ENCODE results near the gene SERPINC1.
"Not testable (repeated sequence)": the region's sequence is repeated elsewhere in the genome, so short reads cannot be mapped to it uniquely, and the experiment has no call there.

Gene SERPINC1

DNA sequence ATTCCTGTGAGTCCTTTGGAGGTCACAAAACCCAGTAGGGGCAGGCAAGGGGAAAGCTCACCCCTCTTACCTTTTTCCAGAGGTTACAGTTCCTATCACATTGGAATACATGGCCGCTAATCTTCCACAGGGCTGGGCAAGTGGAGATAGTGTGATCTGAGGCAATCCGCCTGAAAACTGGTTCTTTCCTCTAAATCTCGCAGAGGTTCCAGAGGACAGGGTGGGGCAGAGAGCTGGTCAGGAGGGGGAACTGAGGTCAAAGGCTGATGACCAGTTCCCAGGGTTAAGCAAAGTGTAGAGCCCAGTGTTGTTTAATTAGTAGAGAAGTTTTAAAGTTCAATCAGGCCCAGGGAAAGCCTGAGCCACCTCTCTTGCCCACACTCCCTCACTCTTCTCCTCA is at the start of gene SERPINC1:
TSS of gene SERPINC1 (minus strand) at position 179 of the 400 bp plus-strand sequence. CDS start at position 111, 68 bp downstream.
- DNase-seq (ENCODE audit: low read depth in 3 of 3), result no peak

DNA sequence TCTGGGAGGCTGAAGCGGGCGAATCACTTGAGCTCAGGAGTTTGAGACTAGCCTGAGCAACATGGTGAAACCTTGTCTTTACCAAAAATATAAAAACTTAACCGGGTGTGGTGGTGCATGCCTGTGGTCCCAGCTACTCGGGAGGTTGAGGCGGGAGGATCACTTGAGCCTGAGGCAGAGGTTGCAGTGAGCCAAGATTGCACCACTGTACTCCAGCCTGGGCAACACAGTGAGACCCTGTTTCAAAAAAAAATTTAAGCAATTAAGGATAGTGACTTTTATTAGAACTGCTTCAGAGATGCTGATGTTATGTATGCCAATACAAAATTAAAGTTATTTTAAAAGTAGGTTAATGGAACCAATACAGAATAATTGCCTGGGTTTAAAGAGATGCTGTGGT is 48.8 kb upstream of the SERPINC1 start:
- not testable (repeated sequence) for DNase-seq (ENCODE audit: low read depth in 3 of 3)

DNA sequence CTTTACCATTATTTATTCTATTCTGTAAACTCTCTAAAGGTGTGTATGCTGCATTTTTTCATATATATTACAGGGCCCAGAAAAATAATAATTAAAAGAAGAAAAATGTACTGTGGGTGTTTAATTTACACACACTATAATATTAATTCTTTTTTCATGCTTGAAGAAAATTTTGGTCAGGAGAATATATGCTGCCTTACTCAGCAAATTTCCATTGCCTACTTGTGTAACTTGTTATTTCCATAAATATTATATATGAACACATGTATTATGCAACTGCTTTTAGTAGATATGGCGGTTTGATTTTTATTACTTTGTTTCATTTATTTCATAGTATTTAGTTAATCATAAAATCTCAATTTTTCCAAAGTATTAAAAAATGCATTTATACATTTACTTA is 46.4 kb upstream of the SERPINC1 start:
- no peak for DNase-seq (ENCODE audit: low read depth in 3 of 3)

DNA sequence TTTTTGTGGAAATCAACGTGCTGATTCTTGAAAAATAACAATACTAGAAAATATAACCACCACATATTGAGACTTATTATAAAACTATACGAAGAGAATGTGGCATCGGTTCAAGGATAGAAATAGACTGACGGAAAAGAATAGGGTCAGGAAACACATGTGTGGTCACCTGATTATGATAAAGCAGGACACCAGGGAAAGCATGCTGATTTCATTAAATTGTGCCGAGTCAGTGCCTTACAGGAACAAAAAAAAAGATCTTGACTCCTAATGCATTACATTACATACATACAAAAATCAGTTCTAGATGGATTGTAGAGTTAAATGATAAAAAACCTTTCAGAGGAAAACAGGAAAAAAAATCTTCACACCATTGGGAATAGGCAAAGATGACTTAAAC is 43.5 kb upstream of the SERPINC1 start:
- no peak for DNase-seq (ENCODE audit: low read depth in 3 of 3)

DNA sequence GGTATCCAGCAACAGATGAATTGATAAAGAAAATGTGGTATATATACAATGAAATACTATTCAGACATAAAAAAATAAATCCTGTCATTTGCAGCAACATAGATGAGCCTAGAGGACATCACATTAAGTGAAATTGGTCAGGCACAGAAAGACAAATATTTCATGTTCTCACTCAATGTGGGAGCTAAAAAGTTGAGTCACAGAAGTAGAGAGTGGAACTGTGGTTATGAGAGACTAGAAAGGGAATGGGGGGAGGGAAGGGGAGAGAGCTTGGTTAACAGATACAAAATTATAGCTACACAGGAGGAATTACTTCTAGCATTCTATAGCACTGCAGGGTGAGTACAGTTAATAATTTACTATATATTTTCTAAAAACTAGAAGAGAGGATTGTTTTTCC is 37.1 kb upstream of the SERPINC1 start:
- no peak for DNase-seq (ENCODE audit: low read depth in 3 of 3)

DNA sequence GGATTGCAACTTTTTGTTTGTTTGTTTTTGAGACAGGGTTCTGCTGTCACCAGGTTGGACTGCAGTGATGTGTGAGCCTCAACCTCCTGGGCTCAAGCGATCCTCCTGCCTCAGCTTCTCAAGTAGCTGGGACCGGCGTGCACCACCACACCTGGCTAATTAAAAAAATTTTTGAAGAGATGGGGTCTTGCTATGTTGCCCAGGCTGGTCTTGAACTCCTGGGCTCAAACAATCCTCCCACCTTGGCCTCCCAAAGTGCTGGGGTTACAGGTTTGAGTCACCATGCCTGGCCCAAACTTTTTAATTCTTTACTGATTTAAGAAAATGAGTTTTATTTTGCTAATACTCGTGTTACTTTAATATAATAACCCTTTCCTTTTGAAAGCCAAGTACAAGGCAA is 31.5 kb upstream of the SERPINC1 start:
- no peak for DNase-seq (ENCODE audit: low read depth in 3 of 3)

DNA sequence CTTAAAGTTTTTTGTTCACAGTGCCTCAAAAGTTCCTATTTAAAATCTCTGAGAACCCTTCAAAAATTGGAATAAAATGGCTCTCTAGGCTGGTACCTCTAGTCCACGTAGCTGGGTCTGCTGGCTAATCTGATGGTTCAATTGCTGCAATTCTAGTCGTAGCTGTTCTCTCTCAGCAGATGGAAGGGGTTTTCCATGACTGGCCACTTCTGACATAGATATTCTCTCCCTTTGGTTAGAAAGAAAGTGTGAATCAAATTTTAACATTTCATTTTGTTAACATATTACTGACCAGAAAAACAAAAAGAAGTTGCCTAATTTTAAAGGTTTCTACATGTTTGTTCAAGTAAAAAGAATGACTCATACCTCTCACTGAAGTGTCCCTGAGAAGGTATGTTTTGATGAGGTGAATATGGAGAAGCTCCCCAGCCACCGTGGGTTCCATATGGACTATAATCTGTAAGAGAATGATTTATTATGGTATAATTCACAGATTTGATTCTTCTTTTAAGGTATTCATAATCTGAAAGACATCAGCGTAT is 29.3 kb upstream of the SERPINC1 start:
- DNase-seq (ENCODE audit: low read depth in 3 of 3), result no peak

DNA sequence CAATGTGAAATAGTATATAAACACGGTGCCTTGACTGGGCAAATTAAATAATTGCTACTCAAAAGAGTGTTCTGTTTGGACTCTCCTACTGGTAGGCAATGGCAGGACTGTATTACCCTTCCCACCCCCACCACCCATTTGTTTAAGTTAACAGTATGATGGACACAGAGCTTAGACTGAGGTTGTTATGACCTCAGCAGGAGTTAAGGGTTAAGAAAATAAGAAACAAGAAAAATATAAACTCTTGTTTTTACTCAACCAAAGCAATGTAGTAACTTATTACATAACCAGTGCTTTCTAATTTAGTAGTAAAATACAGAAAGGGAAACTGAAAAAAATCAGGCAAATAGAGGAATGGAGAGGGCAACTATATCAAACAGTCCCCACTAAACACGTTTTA is 19.9 kb upstream of the SERPINC1 start:
- no peak for DNase-seq (ENCODE audit: low read depth in 3 of 3)

DNA sequence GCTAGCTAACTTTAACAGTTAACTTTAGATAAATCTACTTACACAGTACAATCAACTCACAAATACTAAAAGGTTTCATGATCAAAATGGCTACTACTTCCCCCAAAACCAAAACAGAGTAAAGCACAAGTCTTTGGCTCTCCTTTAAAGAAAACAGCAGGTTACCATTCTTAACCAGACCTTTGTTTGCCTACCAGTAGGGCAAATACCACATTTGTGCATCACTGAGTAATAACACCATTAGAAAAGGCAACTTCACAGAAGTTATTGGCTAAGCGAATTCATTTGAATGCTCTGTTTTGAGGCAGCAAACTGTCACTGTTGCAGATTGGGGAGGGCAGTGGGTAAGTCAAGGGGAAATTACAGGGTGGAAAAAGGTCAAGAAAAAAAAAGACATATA is 17.3 kb upstream of the SERPINC1 start:
- no peak for DNase-seq (ENCODE audit: low read depth in 3 of 3)

DNA sequence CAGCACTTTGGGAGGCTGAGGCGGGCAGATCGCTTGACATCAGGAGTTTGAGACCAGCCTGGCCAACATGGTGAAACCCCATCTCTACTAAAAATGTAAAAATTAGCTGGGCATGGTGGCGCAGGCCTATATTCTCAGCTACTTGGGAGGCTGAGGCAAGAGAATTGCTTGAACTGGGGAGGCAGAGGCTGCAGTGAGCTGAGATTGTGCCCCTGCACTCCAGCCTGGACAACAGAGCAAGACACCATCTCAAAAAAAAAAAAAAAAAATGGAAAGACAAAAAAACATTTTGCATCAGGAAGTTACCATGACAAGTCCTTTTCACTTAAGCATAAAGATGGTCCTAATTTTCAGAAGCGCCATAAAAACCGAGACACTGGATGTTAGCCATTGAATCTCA is 13.4 kb upstream of the SERPINC1 start:
- not testable (repeated sequence) for DNase-seq (ENCODE audit: low read depth in 3 of 3)

DNA sequence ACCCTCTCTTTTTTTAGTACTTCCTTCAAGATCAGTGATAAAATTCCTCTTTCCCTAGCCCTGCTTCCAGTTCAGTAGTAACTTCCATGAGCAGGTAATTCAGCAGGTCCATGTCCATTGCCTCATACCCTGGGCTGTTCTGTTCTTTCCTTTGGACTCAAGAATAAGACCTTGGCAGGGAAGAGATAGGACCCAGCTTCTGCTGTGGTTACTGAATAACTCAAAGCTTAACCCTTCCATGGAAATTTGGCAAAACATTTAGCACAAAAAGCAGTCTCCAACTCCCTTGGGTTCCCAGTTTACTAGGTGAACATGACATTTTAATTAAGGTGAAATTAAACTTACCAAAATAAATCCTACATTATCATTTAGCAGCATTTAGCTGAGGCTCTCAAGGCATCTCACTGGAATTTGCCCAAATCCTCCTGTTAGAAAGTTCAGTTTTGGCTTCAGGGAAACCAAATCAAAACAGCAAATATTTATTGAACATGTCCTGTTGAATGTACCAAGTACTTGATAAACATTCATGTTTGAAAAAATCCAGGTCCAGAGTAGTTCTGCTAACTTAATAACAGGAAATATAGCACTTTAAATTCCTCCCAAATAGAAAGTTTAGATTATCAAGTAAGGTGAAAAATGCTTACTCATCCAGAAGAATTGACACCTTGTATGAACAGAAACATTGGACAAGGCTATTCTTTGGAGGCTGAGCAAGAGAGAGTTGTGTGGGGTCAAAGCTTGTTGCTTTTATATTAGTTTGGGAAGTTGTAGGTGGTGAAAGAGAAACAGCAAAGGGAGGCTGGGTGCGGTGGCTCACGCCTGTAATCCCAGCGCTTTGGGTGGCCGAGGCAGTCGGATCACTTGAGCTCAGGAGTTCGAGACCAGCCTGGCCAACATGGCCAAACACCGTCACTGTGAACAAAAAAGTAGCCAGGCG is 8.4 kb upstream of the SERPINC1 start:
- no peak for DNase-seq (ENCODE audit: low read depth in 3 of 3)

DNA sequence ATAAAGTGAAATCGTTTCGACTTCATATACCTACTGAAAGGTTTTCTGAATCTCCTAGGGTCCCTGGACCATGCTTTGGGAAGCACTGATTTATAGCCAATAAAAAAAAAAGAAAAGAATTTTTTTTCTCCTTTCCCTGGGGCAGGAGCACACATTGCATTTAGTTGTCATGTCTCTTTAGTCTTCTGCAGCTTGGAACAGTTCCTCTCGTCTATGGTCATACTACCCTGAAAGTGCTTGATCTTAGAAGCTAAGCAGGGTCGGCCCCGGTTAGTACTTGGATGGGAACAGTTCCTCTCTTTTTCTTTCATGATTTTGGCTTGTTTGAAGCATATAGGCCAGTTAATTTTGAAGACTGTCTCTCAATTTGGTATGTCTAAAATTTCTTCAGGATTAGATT is 3.7 kb upstream of the SERPINC1 start:
- no peak for DNase-seq (ENCODE audit: low read depth in 3 of 3)

DNA sequence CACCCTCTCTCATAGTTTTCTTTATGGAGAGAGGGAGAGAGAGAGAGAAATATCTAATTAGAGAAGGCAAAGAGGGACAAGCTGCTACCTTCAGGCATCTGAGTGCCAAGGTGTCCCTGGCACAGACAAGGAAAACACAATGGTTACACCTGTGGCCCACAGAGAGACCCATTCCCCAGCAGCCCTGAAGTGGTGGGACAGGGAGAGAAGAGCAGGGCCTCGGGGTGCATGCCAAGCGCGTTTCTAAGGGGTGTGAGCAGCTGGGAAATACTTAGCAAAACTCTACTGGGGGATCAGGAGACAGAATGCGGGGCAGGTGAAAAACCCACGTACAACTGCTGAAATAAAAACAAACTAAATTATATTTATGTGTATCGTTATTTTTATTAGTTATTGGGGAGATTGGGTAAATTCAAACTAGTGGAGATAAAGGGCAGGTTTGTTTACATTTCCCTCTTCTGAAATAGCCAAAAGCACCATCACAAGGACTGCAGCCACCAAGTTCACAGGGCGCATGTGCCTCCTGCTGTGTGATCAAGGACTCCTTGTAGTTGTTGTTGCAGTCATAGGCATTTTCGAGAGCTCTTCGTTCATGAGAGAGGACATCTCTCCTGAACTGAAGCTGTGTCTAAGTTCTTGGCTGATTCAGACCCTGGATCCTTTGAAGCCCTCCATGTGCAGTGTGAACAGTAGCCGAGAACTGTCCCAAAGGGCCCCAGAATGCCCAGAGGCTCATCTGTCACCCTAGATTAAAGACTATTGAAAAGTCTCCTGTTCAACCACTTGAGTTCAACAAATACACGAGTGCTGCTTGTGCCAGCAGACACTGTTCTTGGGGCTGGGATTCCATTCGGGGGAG is 737 bp upstream of the SERPINC1 start:
- DNase-seq (ENCODE audit: low read depth in 3 of 3), result no peak

DNA sequence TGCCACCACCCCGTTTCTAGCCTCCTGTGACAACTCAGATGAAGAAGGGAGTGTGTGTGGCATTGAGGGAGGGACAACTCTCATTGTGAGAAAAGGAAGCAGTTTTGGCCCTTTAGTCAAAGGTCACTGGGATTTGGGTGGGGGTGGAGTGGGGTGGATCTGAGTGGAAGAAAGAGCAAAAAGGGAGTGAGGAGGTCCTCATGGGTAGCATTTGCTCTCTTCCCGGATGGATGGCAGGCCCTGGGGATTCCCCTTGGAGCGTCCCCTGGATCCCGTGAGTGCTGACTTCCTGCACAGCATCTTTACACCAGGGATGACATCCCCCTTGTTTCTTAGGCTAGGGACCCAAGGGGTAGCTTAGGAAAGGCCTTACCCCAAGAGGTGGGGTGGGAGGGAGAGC is 460 bp downstream of the SERPINC1 start:
- no peak for DNase-seq (ENCODE audit: low read depth in 3 of 3)

DNA sequence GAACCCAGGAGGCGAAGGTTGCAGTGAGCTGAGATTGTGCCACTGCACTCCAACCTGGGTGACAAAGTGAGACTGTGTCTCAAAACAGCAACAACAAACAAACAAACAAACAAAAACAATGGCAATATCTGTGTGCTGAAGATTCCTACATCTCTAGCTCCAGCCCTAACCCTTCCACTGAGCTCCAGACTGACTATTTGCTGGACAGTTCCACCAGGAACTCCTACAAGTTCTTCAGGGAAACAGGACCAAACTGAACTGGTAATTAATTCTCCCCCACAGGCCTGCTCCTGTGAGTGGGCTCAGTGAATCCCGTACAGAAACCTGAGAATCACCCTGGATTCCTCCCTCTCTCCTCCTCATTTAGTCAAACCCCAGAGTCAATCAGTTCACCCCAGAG is 1.5 kb downstream of the SERPINC1 start:
- DNase-seq (ENCODE audit: low read depth in 3 of 3), result no peak

DNA sequence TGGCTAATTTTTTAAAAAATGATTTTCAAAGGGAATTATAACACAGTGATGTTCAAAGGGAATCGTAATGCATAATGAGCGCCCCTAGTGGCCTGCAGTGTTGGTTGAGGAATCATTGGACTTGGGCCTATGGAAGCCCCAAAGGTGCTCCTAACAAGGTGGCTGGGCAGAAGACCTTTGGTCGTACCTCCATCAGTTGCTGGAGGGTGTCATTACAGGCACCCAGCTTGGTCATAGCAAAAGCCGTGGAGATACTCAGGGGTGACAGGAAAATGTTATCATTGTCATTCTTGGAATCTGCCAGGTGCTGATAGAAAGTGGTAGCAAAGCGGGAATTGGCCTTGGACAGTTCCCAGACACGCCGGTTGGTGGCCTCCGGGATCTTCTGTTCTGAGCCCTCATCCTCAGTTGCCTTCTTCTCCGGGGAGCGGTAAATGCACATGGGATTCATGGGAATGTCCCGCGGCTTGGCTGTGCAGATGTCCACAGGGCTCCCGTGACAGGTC is 2.7 kb downstream of the SERPINC1 start:
- DNase-seq (ENCODE audit: low read depth in 3 of 3), result peak; percentile 4 to 12 (median 8)

DNA sequence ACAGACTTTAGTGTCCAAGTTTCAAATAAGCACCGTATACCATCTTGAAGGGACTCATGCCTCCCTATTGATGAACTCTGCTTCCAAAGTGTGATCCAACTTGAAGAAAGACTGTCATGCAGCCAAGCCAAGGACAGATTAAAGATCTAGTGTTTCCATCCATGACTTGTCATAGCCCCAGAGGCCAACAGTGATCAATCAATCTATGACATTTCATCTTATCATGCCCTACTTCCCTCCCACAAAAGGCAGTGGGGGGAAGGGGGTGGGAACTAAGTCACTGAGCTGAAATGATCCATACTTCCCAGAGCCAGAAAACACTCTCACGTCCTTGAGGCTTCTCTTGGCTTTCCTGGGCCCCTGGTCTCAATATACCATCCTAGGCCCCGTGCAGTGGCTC is 4.0 kb downstream of the SERPINC1 start:
- no peak for DNase-seq (ENCODE audit: low read depth in 3 of 3)

DNA sequence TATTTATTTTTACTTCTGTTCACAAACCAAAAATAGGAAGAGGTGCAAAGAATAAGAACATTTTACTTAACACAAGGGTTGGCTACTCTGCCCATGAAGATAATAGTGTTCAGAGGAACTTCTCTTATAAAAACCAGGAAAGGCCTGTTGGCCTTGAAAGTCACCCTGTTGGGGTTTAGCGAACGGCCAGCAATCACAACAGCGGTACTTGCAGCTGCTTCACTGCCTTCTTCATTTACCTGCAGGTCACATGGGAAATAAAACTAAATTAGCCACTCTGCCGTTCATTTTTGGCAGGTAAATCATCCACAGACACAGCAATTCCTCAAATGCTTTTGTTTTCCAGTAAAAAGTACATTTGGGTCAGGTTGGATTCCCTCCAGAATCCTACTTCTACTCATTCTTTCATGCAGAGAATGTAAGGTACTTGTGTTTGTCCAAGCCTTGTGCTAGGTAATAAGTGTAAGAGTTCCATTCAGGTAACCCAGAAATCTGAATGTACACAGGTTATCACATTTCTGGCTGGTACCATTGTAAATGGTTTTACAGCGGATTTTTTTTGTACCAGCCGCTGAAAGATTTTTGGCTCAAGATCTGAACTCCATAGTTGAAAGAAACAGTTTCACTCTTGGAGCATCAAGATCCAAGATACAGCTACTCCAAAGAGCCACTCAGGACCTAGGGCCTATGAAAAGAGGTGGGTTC is 13.1 kb downstream of the SERPINC1 start:
- no peak for DNase-seq (ENCODE audit: low read depth in 3 of 3)

DNA sequence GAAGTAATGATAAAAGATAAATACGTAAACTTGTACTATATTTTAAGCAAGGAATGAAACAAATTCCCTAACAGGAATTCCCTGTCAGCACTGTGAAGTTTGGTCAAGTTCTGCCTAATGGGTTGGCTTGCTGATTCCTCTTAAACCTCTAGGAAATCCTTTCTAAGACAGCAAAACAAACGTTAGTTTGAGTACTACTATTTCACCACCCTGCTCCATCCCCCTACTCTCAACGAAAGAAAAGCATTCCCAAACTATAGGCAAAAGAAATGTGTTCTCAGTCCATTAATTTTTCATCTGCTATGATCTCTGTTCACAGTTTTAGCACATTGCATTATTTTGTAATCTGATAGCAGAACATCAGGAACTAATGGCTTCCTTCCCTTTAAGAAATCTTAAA is 16.1 kb downstream of the SERPINC1 start:
- DNase-seq (ENCODE audit: low read depth in 3 of 3), result no peak

DNA sequence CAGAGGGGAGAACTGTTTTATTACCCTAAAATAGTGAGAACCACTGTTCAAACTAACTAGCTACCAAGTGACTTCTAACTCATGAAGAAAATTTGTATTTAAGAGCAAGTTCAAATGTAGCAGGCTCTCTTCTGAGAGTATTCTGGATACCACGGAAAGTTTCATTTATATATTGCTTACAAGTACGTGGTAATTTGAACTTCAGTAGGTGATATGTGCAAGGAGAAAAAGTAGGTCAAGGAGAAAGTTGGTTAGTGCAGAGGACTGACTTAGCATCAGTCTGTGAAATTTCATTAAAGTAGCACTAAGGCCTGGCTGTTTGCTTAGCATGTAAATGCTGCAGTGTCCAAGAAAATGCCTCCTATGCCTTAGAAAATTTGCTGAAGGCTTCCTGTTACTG is 16.7 kb downstream of the SERPINC1 start:
- DNase-seq (ENCODE audit: low read depth in 3 of 3), result no peak

DNA sequence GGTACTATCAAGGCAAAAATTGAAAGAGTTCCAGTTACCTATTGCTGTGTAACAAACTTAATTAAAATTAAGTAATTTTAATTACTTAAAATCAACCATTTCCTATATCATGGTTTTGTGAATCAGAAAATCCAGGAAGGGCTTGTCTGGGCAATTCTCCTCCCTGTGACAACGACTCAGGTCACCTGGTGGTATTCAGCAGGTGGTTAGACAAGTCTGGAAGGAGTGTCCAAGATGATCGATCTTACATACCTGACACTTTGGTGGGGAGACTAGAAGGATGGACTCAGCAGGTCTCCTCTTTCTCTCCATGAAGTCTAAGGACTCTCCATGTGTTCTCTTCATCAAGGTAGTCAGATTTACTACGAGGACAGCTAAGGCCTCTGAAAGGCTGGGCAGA is 22.9 kb downstream of the SERPINC1 start:
- DNase-seq (ENCODE audit: low read depth in 3 of 3), result no peak

DNA sequence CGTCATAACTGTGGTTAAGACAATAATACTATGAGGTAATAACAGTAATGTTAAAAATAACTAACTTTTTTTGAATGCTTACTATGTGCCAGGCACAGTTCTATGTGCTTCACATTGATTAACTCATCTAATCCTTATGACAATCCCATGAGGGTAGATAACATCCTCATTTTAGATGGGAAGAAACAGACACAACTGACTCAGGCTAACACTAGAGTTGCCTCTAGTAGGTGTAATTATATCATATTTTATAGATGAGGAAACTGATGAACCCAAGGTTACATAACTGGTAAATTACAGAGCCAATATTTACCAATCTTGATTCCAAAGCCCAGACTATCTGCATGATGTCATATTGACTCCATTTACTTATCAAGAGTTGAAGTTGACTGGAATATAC is 23.5 kb downstream of the SERPINC1 start:
- DNase-seq (ENCODE audit: low read depth in 3 of 3), result no peak

All from stimulated activated CD4-positive, alpha-beta T cell treated with anti-CD3 and anti-CD28 coated beads, TNF-alpha, amount 100 ng/mL, for 48 hours (primary cell).